HG02973 (cell line): ENCODE measurements around the gene TLCD2.
"Not testable (repeated sequence)": the region's sequence is repeated elsewhere in the genome, so short reads cannot be mapped to it uniquely, and the experiment has no call there.

Source experiments
- ATAC-seq: cut with Tn5 transposase; IDR thresholded peaks from one replicate; pipeline ENCODE4 v1.9.1; 2021; ENCODE audit warnings: moderate library complexity; ENCODE audit not compliant: unreplicated experiment

TLCD2 gene

GRCh38 chr17:1709971-1710806 lies at the start of gene TLCD2:
TLCD2 (minus strand) TSS chr17:1710377; CDS start chr17:1710242, 135 bp downstream.
- ATAC-seq, result no peak

GRCh38 chr17:1759529-1759928 lies 49.4 kb upstream of the TLCD2 start:
- no peak for ATAC-seq

GRCh38 chr17:1758807-1759206 lies 48.6 kb upstream of the TLCD2 start:
- no peak for ATAC-seq

- ATAC-seq, result no peak
These were observed 45.7 kb upstream of the TLCD2 start for GRCh38 chr17:1755827-1756262.

GRCh38 chr17:1755252-1755826 lies 45.2 kb upstream of the TLCD2 start:
- no peak for ATAC-seq

GRCh38 chr17:1754430-1755112 lies 44.4 kb upstream of the TLCD2 start:
- no peak for ATAC-seq

- no peak for ATAC-seq
These were observed 43.7 kb upstream of the TLCD2 start for GRCh38 chr17:1753767-1754429.

GRCh38 chr17:1752425-1753262 lies 42.5 kb upstream of the TLCD2 start:
- no peak for ATAC-seq

- ATAC-seq, result no peak
These were observed 40.5 kb upstream of the TLCD2 start for GRCh38 chr17:1750628-1751027.

GRCh38 chr17:1746975-1747543 lies 36.9 kb upstream of the TLCD2 start:
- ATAC-seq, result no peak

- no peak for ATAC-seq
These were observed 35.4 kb upstream of the TLCD2 start for GRCh38 chr17:1745513-1746020.

- no peak for ATAC-seq
These were observed 34.7 kb upstream of the TLCD2 start for GRCh38 chr17:1744551-1745512.

- ATAC-seq, result no peak
These were observed 32.9 kb upstream of the TLCD2 start for GRCh38 chr17:1743088-1743439.

GRCh38 chr17:1742371-1743087 lies 32.4 kb upstream of the TLCD2 start, which contains the start of gene SERPINF2:
SERPINF2 (plus strand) TSS chr17:1742871; CDS start chr17:1744996, 2,125 bp downstream.
- ATAC-seq, result no peak

- ATAC-seq, result not testable (repeated sequence)
These were observed 31.7 kb upstream of the TLCD2 start for GRCh38 chr17:1741899-1742298.

GRCh38 chr17:1737531-1738291 lies 27.5 kb upstream of the TLCD2 start:
- ATAC-seq, result no peak
